NCI-H2107 treated with DMSO at 0.1 percent for 48 hours (cell line): ENCODE results near the gene RPP21.

ENCODE experiments used
- DNase-seq: peaks from one replicate; lab custom pipeline; 2025; ENCODE audit not compliant: unreplicated experiment; lab: John Stamatoyannopoulos, UW

The RPP21 gene

GRCh38 chr6:30344868-30345671 is at the start of gene RPP21:
TSS of gene RPP21 (plus strand) at chr6:30345156. CDS start at chr6:30345172, 16 bp downstream.
- peak; percentile 18 for DNase-seq

GRCh38 chr6:30295837-30296236 is 49.1 kb upstream of the RPP21 start:
- DNase-seq, result no peak

GRCh38 chr6:30304002-30304401 is 41.0 kb upstream of the RPP21 start:
- DNase-seq, result no peak

DNA sequence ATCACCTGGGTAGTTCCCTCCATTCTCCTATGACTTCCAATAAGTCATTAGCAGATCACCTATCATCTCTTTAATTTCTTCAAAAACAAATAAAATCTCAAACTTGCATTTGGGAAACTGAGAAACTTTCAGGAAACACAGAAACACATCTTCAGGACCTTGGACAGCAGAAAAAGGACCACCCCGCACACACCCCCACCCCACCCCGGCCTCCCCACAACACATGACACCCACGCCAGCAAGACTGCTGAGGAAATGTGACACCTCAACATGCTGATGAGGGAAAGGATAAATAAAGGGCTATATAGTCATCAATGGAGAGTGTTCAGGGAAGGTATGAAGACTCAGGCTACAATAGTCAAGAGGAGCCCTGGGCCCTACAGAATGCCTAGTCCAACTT is 33.9 kb upstream of the RPP21 start:
- DNase-seq, result no peak

- DNase-seq, result no peak
Measured at GRCh38 chr6:30311671-30312070, 33.3 kb upstream of the RPP21 start.

GRCh38 chr6:30312266-30312665 is 32.7 kb upstream of the RPP21 start:
- DNase-seq, result no peak

GRCh38 chr6:30312676-30313321 is 32.2 kb upstream of the RPP21 start:
- no peak for DNase-seq

DNA sequence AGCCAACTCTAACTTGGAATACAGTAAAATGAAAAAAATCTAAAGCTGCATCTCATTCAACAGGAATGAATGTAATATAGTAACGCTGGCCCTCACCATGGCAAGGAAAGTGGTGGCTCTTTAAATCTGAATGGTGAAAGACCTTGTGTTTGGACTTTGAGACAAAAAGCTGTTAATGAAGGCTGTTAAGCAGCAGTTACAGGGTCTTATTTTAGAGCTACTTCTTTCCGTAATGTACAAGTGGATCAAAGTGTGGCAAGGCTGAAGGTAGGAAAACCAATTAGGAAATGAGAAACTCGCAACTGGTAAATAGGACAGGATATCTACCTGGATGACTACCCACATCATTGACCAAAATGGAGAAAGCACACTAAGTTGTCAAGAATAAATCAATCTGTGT is 29.8 kb upstream of the RPP21 start:
- no peak for DNase-seq

DNA sequence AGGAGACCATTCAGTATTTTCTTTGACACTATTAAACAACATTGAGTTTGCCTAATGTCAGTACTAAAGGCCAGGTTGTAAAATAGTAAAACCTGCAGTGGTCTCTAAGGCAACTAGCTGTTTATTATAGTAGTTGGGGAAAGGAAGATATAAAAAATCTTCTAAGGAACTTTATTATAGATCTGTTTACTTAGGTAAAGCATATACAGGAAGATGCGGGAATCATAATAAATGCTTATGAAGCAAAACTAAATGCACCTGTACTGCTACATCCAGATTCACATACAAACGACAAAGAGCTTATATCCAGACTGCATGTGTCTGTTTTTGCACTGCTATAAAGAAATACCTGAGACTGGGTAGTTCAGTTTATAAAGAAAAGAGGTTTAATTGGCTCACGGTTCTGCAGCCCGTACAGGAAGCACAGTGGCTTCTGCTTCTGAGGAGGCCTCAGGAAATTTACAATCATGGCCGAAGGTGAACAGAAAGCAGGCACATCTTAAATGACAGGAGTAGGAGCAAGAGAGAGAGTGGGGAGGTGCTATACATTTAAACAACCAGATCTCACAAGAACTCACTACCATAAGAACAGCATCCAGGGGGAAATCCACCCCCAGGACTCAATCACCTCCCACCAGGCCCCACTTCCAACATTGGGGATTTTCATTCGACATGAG is 26.9 kb upstream of the RPP21 start:
- DNase-seq, result no peak

GRCh38 chr6:30319146-30319835 is 25.7 kb upstream of the RPP21 start:
- no peak for DNase-seq

- DNase-seq, result no peak
Measured at GRCh38 chr6:30321692-30322388, 23.1 kb upstream of the RPP21 start.

GRCh38 chr6:30322527-30323501 is 22.1 kb upstream of the RPP21 start:
- DNase-seq, result no peak

DNA sequence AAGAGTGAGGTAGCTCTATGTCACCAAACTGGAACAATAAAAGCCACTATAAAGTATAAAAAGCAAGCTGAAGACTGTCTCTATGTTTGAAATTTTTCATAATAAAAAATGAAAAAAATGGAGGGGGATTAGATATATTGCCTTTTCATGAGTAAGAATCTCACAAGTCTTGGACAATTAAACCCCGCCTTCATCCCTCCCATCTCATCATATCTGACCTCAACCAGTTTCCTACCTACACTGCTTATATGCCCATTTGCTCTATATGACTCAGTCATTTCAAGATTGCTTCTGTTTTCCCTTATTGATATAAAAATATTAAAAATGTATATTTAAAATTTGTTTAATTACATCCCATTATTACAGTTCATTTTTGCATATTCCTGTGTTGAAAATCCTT is 21.1 kb upstream of the RPP21 start:
- no peak for DNase-seq

DNA sequence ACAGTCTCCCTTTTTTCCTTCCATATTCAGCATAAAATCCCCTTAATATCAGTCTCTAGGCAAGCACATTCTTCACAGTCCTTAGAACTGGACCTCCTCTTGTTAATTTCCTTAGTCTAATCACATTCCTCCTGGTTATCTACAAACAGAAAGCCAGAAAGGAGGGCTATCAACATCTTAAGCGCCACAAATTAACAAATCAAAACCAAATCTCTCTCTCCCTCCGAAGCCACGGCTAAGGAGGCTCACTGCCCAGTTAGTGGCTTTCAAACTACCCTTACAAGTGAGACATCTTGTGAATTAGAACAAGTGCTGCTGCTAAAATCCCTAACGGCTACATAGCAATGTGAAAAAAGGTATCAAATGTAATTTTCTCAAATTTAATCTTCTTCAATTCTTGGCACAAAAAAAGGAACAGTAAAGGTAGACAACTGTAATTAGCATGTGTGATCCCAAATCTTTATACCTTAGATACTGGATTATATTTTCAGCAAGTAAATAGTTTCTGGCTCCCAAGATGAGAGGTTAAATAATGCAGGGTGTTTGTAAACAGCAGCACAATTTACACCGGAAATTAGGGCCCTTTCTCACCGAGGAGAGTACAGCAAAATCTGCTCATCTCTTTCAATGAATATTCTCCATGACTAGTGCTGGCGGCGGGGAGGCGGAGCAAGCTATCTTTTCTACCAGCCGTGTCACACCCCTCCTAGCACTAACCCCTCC is 19.6 kb upstream of the RPP21 start:
- DNase-seq, result peak; percentile 51

GRCh38 chr6:30325873-30326525 is 19.0 kb upstream of the RPP21 start:
- DNase-seq, result peak; percentile 6

DNA sequence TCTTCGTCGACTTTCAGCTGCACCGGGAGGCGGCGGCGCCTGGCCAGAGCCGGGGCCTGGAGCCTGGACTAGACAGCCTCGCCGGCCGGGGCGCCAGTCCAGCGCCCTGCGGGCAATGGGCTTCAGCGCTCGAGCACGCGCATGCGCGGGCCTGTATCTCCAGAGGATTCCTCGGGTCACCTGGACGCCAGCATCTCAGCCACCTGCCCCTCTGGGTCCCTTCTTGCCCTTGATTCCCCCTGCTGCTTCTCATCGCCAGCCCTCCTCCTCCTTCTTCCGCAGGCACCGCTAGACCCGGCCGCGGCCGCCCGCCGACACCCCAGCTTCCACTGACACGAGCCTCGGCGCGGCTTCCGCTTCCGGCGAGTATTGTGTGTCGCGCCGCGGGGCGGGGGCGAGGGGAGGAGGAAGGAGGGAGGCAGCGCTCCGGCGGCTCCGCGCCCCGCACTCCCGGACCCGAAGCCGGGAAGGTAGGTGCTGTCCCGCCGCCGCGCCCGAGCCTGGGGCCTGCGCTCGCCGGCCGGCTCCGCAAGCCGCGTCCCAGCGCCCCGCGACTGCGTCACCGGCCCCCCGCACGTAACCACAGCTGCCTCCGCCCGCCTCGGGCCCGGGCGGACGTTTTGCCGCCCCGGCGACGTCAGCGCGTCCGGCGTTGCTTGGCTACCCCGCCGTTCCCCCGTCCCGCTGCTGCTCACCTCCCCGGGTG is 18.3 kb upstream of the RPP21 start, which contains the start of gene TRIM39:
Gene TRIM39 (plus strand): TSS at position 402 of the 706 bp plus-strand sequence. CDS start 2,391 bp downstream, outside the sequence.
- DNase-seq, result no peak

GRCh38 chr6:30327232-30327746 is 17.7 kb upstream of the RPP21 start:
- DNase-seq, result peak; percentile 7
